ENCODE measurements around the gene SEMA3D.

SEMA3D gene

GRCh38 chr7:85160223-85160622, 26.6 kb downstream of the SEMA3D start:
- no peak for TF ChIP-seq CTCF (IDR thresholded peaks at IDR 0.05; ENCODE audit: low read depth, low read length)
- in situ Hi-C loops (cut with HindIII; ENCODE audit: low sequenced_read_pairs), result no loop called here
- H3K4me3 ChIP-seq (ENCODE audit: low read depth, low read length), result no peak overlapping the region
- peak; percentile 52 for DNase-seq (ENCODE audit: low read depth, low spot score)

- no peak overlapping the region for H3K4me3 ChIP-seq (ENCODE audit: low read depth, low read length)
- in situ Hi-C loops (cut with HindIII; ENCODE audit: low sequenced_read_pairs), result no loop called here
- DNase-seq (ENCODE audit: low read depth, low spot score), result no peak
- TF ChIP-seq CTCF (IDR thresholded peaks at IDR 0.05; ENCODE audit: low read depth, low read length), result no peak
Measured at GRCh38 chr7:85159003-85159402, 27.9 kb downstream of the SEMA3D start.

GRCh38 chr7:85156661-85157208, 30.1 kb downstream of the SEMA3D start:
- no peak for DNase-seq (ENCODE audit: low read depth, low spot score)
- in situ Hi-C loops (cut with HindIII; ENCODE audit: low sequenced_read_pairs), result no loop called here
- no peak overlapping the region for H3K4me3 ChIP-seq (ENCODE audit: low read depth, low read length)
- no peak for TF ChIP-seq CTCF (IDR thresholded peaks at IDR 0.05; ENCODE audit: low read depth, low read length)

GRCh38 chr7:85154282-85154937, 32.4 kb downstream of the SEMA3D start:
- no peak overlapping the region for H3K4me3 ChIP-seq (ENCODE audit: low read depth, low read length)
- in situ Hi-C loops (cut with HindIII; ENCODE audit: low sequenced_read_pairs), result no loop called here
- TF ChIP-seq CTCF (IDR thresholded peaks at IDR 0.05; ENCODE audit: low read depth, low read length), result no peak
- no peak for DNase-seq (ENCODE audit: low read depth, low spot score)

GRCh38 chr7:85153715-85154114, 33.1 kb downstream of the SEMA3D start:
- no peak overlapping the region for H3K4me3 ChIP-seq (ENCODE audit: low read depth, low read length)
- in situ Hi-C loops (cut with HindIII; ENCODE audit: low sequenced_read_pairs), result no loop called here
- no peak for TF ChIP-seq CTCF (IDR thresholded peaks at IDR 0.05; ENCODE audit: low read depth, low read length)
- DNase-seq (ENCODE audit: low read depth, low spot score), result no peak

GRCh38 chr7:85150624-85151023, 36.2 kb downstream of the SEMA3D start:
- TF ChIP-seq CTCF (IDR thresholded peaks at IDR 0.05; ENCODE audit: low read depth, low read length), result no peak
- DNase-seq (ENCODE audit: low read depth, low spot score), result no peak
- in situ Hi-C loops (cut with HindIII; ENCODE audit: low sequenced_read_pairs), result no loop called here
- H3K4me3 ChIP-seq (ENCODE audit: low read depth, low read length), result no peak overlapping the region
